ENCODE measurements around the gene SLC39A1. TPM values are rescaled to one million over a fixed set of nuclear protein-coding genes. Genes with fewer than 3 reads are reported as not detected.

SLC39A1 gene
- total and polyA plus RNA-seq, 11 donors, result 31.6 to 163 (median 48.4) TPM

- TF ChIP-seq POLR2A (IDR thresholded peaks at IDR 0.05), result no peak
- TF ChIP-seq CTCF (IDR thresholded peaks at IDR 0.05), result peak; percentile 82 to 99 (median 95)
- WGBS, 4 donors, result 9 to 13% (median 9%) methylated on average over 21 to 28 of the region's 28 CpGs
- intact Hi-C loops (cut with DNase I), result loop anchor here in 9 of 10 donors (1.0 to 10.0 kb wide), 10 partner anchors 12 to 269 kb away; partner anchors contain the start of genes GATAD2B (in 2 of the 9), CRTC2 (in 1 of the 9), JTB (in 1 of the 9) and NPR1 (in 1 of the 9)
Measured at GRCh38 chr1:153946622-153947241, 16.6 kb downstream of the SLC39A1 start, which contains the start of gene DENND4B. DENND4B (minus strand) TSS chr1:153946718; CDS start chr1:153944374, 2,344 bp downstream.

GRCh38 chr1:153945795-153946621, 17.3 kb downstream of the SLC39A1 start:
- H3K4me1 ChIP-seq, result peaks cover 0 to 43% (median 29%) of the 10 kb centered on the region in 12 donors
- 0% methylated on average over 33 to 95 of the region's 95 CpGs for WGBS, 4 donors
- intact Hi-C loops (cut with DNase I), result loop anchor here in 9 of 10 donors (1.0 to 10.0 kb wide), 11 partner anchors 12 to 269 kb away; partner anchors contain the start of genes GATAD2B (in 3 of the 9), CRTC2 (in 1 of the 9), JTB (in 1 of the 9) and NPR1 (in 1 of the 9)
- H3K9me3 ChIP-seq, result no peaks in the 10 kb centered on the region
- peak; percentile 90 to 96 (median 94) for DNase-seq
- H3K36me3 ChIP-seq, result peaks cover 0 to 69% (median 57%) of the 10 kb centered on the region in 9 donors
- peak; percentile 65 to 85 (median 82) for ATAC-seq
- TF ChIP-seq CTCF (IDR thresholded peaks at IDR 0.05) (no peak), POLR2A (IDR thresholded peaks at IDR 0.05) (peak in 1 of 2 donors; percentile 42)
- H3K4me3 ChIP-seq, result peak overlapping the region; percentile 67 to 100 (median 92)
- no peaks in the 10 kb centered on the region for H3K27me3 ChIP-seq
- H3K27ac ChIP-seq, result peak overlapping the region; percentile 97 to 100 (median 100)

More at GRCh38 chr1:153946622-153947241, 16.6 kb downstream of the SLC39A1 start, which contains the start of gene DENND4B:
- Histone ChIP-seq H3K36me3 (peaks cover 0 to 70% (median 60%) of the 10 kb centered on the region in 9 donors), H3K27me3 (no peaks in the 10 kb centered on the region), H3K27ac (peak within 1 kb of the TSS; percentile 97 to 100 (median 100)), H3K4me1 (peaks cover 0 to 43% (median 29%) of the 10 kb centered on the region in 12 donors), H3K9me3 (no peaks in the 10 kb centered on the region), H3K4me3 (peak within 1 kb of the TSS; percentile 67 to 100 (median 92))
- ATAC-seq, result peak; percentile 53 to 81 (median 77)
- DNase-seq, result peak; percentile 85 to 94 (median 87)

GRCh38 chr1:153945131-153945794, 18.1 kb downstream of the SLC39A1 start:
- peaks cover 0 to 43% (median 29%) of the 10 kb centered on the region in 12 donors for H3K4me1 ChIP-seq
- H3K36me3 ChIP-seq, result peaks cover 0 to 69% (median 57%) of the 10 kb centered on the region in 9 donors
- WGBS, 4 donors, result 29 to 32% (median 31%) methylated on average over 11 to 12 of the region's 12 CpGs
- intact Hi-C loops (cut with DNase I), result loop anchor here in 8 of 10 donors (1.0 to 10.0 kb wide), 7 partner anchors 22 to 268 kb away; partner anchors contain the start of genes GATAD2B (in 1 of the 8), NPR1 (in 1 of the 8) and RAB13 (in 1 of the 8)
- peak overlapping the region; percentile 97 to 100 (median 100) for H3K27ac ChIP-seq
- DNase-seq (peak; percentile 76 to 88 (median 85)), ATAC-seq (peak; percentile 60 to 76 (median 72))
- peak overlapping the region; percentile 67 to 100 (median 92) for H3K4me3 ChIP-seq
- TF ChIP-seq CTCF (IDR thresholded peaks at IDR 0.05), result no peak
- no peak for TF ChIP-seq POLR2A (IDR thresholded peaks at IDR 0.05)
- no peaks in the 10 kb centered on the region for H3K27me3 ChIP-seq
- H3K9me3 ChIP-seq, result no peaks in the 10 kb centered on the region
